Midbrain (tissue), 1 donor: Measurements from ENCODE around the gene NABP2.

Source experiments
- DNase-seq: peaks from one replicate; lab custom pipeline; 2025; lab: John Stamatoyannopoulos, UW

Gene NABP2

DNA sequence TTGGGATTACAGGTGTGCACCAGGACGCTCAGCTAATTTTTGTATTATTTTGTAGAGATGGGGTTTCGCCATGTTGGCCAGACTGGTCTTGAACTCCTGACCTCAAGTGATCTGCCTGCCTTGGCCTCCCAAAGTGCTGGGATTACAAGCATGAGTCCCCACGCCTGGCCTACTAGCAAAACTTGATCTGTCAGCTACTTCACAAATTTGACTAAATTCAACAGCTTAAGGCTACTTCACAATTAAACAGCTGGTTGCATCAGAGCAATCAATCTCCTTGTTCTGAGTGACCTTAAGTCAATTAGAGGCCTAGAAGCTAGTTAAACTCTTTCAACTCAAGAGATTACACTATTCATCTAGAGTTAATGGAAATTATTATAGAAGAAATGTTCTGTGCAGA is 54.8 kb downstream of the NABP2 start:
- DNase-seq = no peak
